Measurements from ENCODE around the gene PXDN.

DNA sequence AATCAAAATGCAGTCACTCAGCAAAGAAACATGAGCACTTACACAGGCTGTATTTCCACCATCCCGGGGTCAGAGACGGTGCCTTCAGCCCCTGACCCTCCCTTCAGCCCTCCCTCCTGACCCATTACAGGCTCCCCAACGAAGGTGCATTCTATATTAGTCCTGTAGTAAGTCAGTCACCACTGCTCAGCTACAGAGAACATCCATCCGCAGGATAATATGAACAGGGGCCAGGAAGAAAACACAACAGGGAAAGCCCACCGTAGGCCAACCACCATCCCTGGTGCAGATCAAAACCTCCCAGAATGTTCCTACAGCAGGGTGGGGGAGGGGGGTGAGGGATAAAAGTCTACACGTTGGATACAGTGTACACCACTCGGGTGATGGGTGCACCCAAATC lies 15.1 kb downstream of the PXDN start:
- TF ChIP-seq, protein P1, sequence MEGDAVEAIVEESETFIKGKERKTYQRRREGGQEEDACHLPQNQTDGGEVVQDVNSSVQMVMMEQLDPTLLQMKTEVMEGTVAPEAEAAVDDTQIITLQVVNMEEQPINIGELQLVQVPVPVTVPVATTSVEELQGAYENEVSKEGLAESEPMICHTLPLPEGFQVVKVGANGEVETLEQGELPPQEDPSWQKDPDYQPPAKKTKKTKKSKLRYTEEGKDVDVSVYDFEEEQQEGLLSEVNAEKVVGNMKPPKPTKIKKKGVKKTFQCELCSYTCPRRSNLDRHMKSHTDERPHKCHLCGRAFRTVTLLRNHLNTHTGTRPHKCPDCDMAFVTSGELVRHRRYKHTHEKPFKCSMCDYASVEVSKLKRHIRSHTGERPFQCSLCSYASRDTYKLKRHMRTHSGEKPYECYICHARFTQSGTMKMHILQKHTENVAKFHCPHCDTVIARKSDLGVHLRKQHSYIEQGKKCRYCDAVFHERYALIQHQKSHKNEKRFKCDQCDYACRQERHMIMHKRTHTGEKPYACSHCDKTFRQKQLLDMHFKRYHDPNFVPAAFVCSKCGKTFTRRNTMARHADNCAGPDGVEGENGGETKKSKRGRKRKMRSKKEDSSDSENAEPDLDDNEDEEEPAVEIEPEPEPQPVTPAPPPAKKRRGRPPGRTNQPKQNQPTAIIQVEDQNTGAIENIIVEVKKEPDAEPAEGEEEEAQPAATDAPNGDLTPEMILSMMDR (IDR thresholded peaks at IDR 0.05) = no peak
- TF ChIP-seq POLR2A (IDR thresholded peaks at IDR 0.05) = no peak

Measured in esophagus squamous epithelium (tissue), 4 donors.